Endothelial cell of umbilical vein (primary cell): ENCODE results near the gene LRRC23. TPM values are rescaled to one million over a fixed set of nuclear protein-coding genes. Genes with fewer than 3 reads are reported as not detected.

Experiments
- BruUV-seq: library from RNA; stranded (reverse); fragments of 400-500 nt; replicated peaks from 2 replicates; lab custom pipeline; 2021; lab: Mats Ljungman, UMichigan
- CTCF ChIA-PET: fragments of 300-600, 350-600 bp; sonication (Branson Sonifier 250); formaldehyde crosslinking; loops from one replicate; lab custom pipeline; 2021; ENCODE audit warnings: antibody characterized with exemption, inconsistent platforms; lab: Charles Lee
- POLR2A ChIA-PET: fragments of 300-600, 350-600 bp; sonication (Branson Sonifier 250); formaldehyde crosslinking; loops from one replicate; lab custom pipeline; 2021; ENCODE audit warnings: antibody characterized with exemption, inconsistent platforms; lab: Charles Lee
- DNase-seq: peaks from one replicate; pipeline ENCODE4 v3.0.0-alpha.2; 2011; ENCODE audit warnings: low read depth, low spot score
- FAIRE-seq: peaks from 2 replicates; lab custom pipeline; 2011; peaks lifted over from hg19 to GRCh38; lab: Jason Lieb, UNC
- H2AFZ ChIP-seq: 2 replicates; pipeline ENCODE4 v1.6.0; 2012; ENCODE audit warnings: low read depth, low read length, control low read depth, inconsistent platforms
- H3K27ac ChIP-seq: 2 replicates; pipeline ENCODE4 v1.5.1; 2011; ENCODE audit warnings: low read depth, mild to moderate bottlenecking, control low read depth, low read length, moderate library complexity; ENCODE audit not compliant: insufficient read depth
- H3K27me3 ChIP-seq, 2 experiments: 2 replicates each; pipeline versions ENCODE4 v1.6.0 to v1.6.1; 2011; ENCODE audit warnings: low read length in 2 of 2, mixed read lengths in 1 of 2; ENCODE audit not compliant: control insufficient read depth in 2 of 2, insufficient read depth in 2 of 2
- H3K36me3 ChIP-seq, 2 experiments: 2 replicates in 1 of 2; 3 replicates in 1 of 2; pipeline ENCODE4 v1.5.1; 2011; ENCODE audit warnings: low read length in 2 of 2, mild to moderate bottlenecking in 1 of 2, moderate library complexity in 1 of 2; ENCODE audit not compliant: control insufficient read depth in 2 of 2, insufficient read depth in 2 of 2; ENCODE audit errors: extremely low read depth in 1 of 2
- H3K4me1 ChIP-seq: 3 replicates; pipeline ENCODE4 v1.5.1; 2011; ENCODE audit warnings: mild to moderate bottlenecking, low read length; ENCODE audit not compliant: control insufficient read depth, insufficient read depth; ENCODE audit errors: extremely low read depth
- H3K4me2 ChIP-seq: 2 replicates; pipeline ENCODE4 v1.6.1; 2011; ENCODE audit warnings: low read length, control low read depth, mixed read lengths; ENCODE audit not compliant: insufficient read depth
- H3K4me3 ChIP-seq, 3 experiments: fragments of 200-600 bp in 1 of 3; sonication (generic), shearing (Covaris generic) in 1 of 3; replicated peaks in 1 of 3; 2 replicates each; pipeline ENCODE4 v1.5.1; 2011 to 2016; ENCODE audit warnings: control low read depth in 3 of 3, low read length in 3 of 3, mild to moderate bottlenecking in 2 of 3, inconsistent platforms in 1 of 3, low read depth in 1 of 3, moderate library complexity in 1 of 3; ENCODE audit not compliant: insufficient read depth in 1 of 3
- H3K79me2 ChIP-seq: 2 replicates; pipeline ENCODE4 v1.6.0; 2012; ENCODE audit warnings: low read length, inconsistent platforms; ENCODE audit not compliant: control insufficient read depth, insufficient read depth
- H3K9ac ChIP-seq: replicated peaks from 2 replicates; pipeline ENCODE3; 2011; ENCODE audit warnings: low read length, control low read depth; ENCODE audit not compliant: insufficient read depth; ENCODE audit errors: extremely low read depth
- H3K9me1 ChIP-seq: replicated peaks from 3 replicates; pipeline ENCODE4 v1.6.0; 2011; ENCODE audit warnings: mild to moderate bottlenecking, low read length; ENCODE audit not compliant: control insufficient read depth, insufficient read depth; ENCODE audit errors: extremely low read depth
- H3K9me3 ChIP-seq: replicated peaks from 2 replicates; pipeline ENCODE4 v1.5.1; 2012; ENCODE audit warnings: low read length, inconsistent platforms; ENCODE audit not compliant: control insufficient read depth, insufficient read depth
- H4K20me1 ChIP-seq: replicated peaks from 2 replicates; pipeline ENCODE3; 2011; ENCODE audit warnings: mild to moderate bottlenecking, low read length; ENCODE audit not compliant: control insufficient read depth, insufficient read depth; ENCODE audit errors: extremely low read depth
- CTCF ChIP-seq, 2 donors: IDR thresholded peaks; 1 replicate in 1 of 2; 2 replicates in 1 of 2; pipeline ENCODE4 v1.5.1; 2011; ENCODE audit warnings: low read length in 2 of 2, mild to moderate bottlenecking in 2 of 2, moderate library complexity in 2 of 2, control low read depth in 1 of 2, inconsistent platforms in 1 of 2, low read depth in 1 of 2; ENCODE audit not compliant: insufficient read depth in 1 of 2; ENCODE audit errors: extremely low read depth in 1 of 2
- FOS ChIP-seq: IDR thresholded peaks from 2 replicates; pipeline ENCODE4 v1.6.1; 2011; ENCODE audit warnings: mild to moderate bottlenecking, low read length, moderate library complexity, borderline replicate concordance; ENCODE audit not compliant: insufficient read depth
- GATA2 ChIP-seq: IDR thresholded peaks from 2 replicates; pipeline ENCODE4 v1.7.0; 2011; ENCODE audit warnings: low read depth, mild to moderate bottlenecking, moderate library complexity, mixed read lengths, low read length; ENCODE audit not compliant: insufficient read length, insufficient read depth
- JUN ChIP-seq: IDR thresholded peaks from 2 replicates; pipeline ENCODE4 v1.6.1; 2011; ENCODE audit warnings: borderline replicate concordance, low read depth; ENCODE audit not compliant: insufficient read length, insufficient read depth
- MAX ChIP-seq: IDR thresholded peaks from 2 replicates; pipeline ENCODE4 v1.6.1; 2011; ENCODE audit not compliant: insufficient read depth, insufficient read length
- MYC ChIP-seq: IDR thresholded peaks from one replicate; pipeline ENCODE4 v1.6.1; 2011; ENCODE audit warnings: mild to moderate bottlenecking, low read depth, low read length
- POLR2A ChIP-seq: IDR thresholded peaks from 2 replicates; pipeline ENCODE4 v1.6.1; 2012; ENCODE audit warnings: low read depth, mild to moderate bottlenecking, control low read depth, low read length
- POLR2AphosphoS5 ChIP-seq: IDR thresholded peaks from 2 replicates; pipeline ENCODE4 v1.6.1; 2012; ENCODE audit warnings: low read depth, mild to moderate bottlenecking, control low read depth, low read length, moderate library complexity; ENCODE audit not compliant: insufficient read depth
- dilution Hi-C: fragments of 300-500 bp; cut with MboI; formaldehyde crosslinking; loops from one replicate; pipeline ENCODE4 v1.15.0; 2019; ENCODE audit warnings: low sequenced_read_pairs; ENCODE audit not compliant: extremely low pct_ligation_motif_present
- intact Hi-C: fragments of 100-400 bp; cut with micrococcal nuclease; formaldehyde crosslinking; loops from one replicate; pipeline ENCODE4 v1.10.0; 2022
- polyA plus RNA-seq, 4 experiments: library from polyadenylated mRNA; depleted of rRNA in 3 of 4; stranded (reverse) in 3 of 4; unstranded in 1 of 4; fragments of >200 nt; gene quantifications; 2 replicates each; pipeline versions ENCODE4 v1.2.1 to v1.2.3, GENCODE V29; 2011 to 2012; ENCODE audit warnings: missing spikeins in 1 of 4
- total RNA-seq: library from RNA; stranded (reverse); gene quantifications from 2 replicates; pipeline ENCODE4 v1.2.3, GENCODE V29; 2021

The LRRC23 gene
- total and polyA plus RNA-seq, 2 donors (not counting 3 experiments of a cell fraction or from before 2014, with no cell fraction given), result 3.1 to 3.5 TPM

GRCh38 chr12:6937481-6938352 lies 33.1 kb downstream of the LRRC23 start:
- Histone ChIP-seq H3K4me2 (peak overlapping the region; percentile 34), H3K4me3 (peak overlapping the region in 2 of 3 experiments; percentile 15 to 51), H3K9me1 (no peaks in the 10 kb centered on the region), H3K9ac (peak overlapping the region; percentile 59), H2AFZ (no peak overlapping the region), H3K27me3 (no peaks in the 10 kb centered on the region), H3K27ac (peak overlapping the region; percentile 41), H4K20me1 (no peaks in the 10 kb centered on the region), H3K79me2 (peaks cover 8% of the 10 kb centered on the region), H3K9me3 (no peaks in the 10 kb centered on the region), H3K4me1 (peaks cover 21% of the 10 kb centered on the region), H3K36me3 (peaks cover 3 to 36% of the 10 kb centered on the region in 2 experiments)
- FAIRE-seq, result peak; percentile 99
- dilution Hi-C loops, result no loop called here
- DNase-seq, result peak; percentile 96
- intact Hi-C loops, result loop anchor here (1.0 kb wide), 3 partner anchors 13 to 68 kb away; partner anchors contain the start of genes EMG1 and PHB2
- TSS peak; percentile 62 for BruUV-seq
- POLR2A ChIA-PET, result interaction anchor here (1.4 to 2.8 kb wide), 2 partner anchors 9 to 12 kb away, joined by 4 to 16 read pairs; no protein-coding TSS in a partner anchor
- TF ChIP-seq MYC, result peak; percentile 86
- peak; percentile 84 for TF ChIP-seq MAX
- peak; percentile 90 to 98 for TF ChIP-seq CTCF (IDR thresholded peaks at IDR 0.05; ENCODE audit: extremely low read depth in 1 of 2, insufficient read depth in 1 of 2, low read depth in 1 of 2, low read length in 2 of 2)
- TF ChIP-seq POLR2AphosphoS5, result peak; percentile 97
- peak; percentile 94 for TF ChIP-seq POLR2A
- peak; percentile 33 for TF ChIP-seq FOS
- no peak for TF ChIP-seq JUN
- no peak for TF ChIP-seq GATA2
- CTCF ChIA-PET, result interaction anchor here (0.5 to 5.3 kb wide), 15 partner anchors 9 to 172 kb away, joined by 3 to 94 read pairs (median 6); partner anchors contain the start of genes ATN1, EMG1, ENO2 and PHB2
